ENCODE results near the gene GBX2. TPM values are rescaled to one million over a fixed set of nuclear protein-coding genes. Genes with fewer than 3 reads are reported as not detected.
A peak's percentile ranks its signal among the peaks of the same experiment; 100 is the strongest.

GBX2 gene
- total RNA-seq, 4 donors from 2014 or later = not detected

- intact Hi-C loops (cut with DNase I; ENCODE audit: low total_unique reads) = no loop called here
- Histone ChIP-seq H3K9me3 (no peaks in the 10 kb centered on the region), H3K4me1 (peaks cover 13 to 15% of the 10 kb centered on the region in 2 donors), H3K27ac (no peak overlapping the region), H3K4me3 (peak overlapping the region in 1 of 4 donors; percentile 2), H3K27me3 (peaks cover 65 to 68% (median 66%) of the 10 kb centered on the region in 3 donors), H3K36me3 (no peaks in the 10 kb centered on the region)
- ATAC-seq (no peak), DNase-seq (no peak)
- TF ChIP-seq, protein P1, sequence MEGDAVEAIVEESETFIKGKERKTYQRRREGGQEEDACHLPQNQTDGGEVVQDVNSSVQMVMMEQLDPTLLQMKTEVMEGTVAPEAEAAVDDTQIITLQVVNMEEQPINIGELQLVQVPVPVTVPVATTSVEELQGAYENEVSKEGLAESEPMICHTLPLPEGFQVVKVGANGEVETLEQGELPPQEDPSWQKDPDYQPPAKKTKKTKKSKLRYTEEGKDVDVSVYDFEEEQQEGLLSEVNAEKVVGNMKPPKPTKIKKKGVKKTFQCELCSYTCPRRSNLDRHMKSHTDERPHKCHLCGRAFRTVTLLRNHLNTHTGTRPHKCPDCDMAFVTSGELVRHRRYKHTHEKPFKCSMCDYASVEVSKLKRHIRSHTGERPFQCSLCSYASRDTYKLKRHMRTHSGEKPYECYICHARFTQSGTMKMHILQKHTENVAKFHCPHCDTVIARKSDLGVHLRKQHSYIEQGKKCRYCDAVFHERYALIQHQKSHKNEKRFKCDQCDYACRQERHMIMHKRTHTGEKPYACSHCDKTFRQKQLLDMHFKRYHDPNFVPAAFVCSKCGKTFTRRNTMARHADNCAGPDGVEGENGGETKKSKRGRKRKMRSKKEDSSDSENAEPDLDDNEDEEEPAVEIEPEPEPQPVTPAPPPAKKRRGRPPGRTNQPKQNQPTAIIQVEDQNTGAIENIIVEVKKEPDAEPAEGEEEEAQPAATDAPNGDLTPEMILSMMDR (IDR thresholded peaks at IDR 0.05 in 4 of 5, conservative IDR thresholded peaks at IDR 0.05 in 1 of 5) = no peak
- no peak for TF ChIP-seq POLR2A (IDR thresholded peaks at IDR 0.05)
- in situ Hi-C loops (cut with MboI; ENCODE audit: low sequenced_read_pairs in 4 of 4) = loop anchor here (5.0 to 10.0 kb wide), 2 partner anchors 405 to 413 kb away; no protein-coding TSS in a partner anchor
Measured at GRCh38 chr2:236180076-236180816, 12.1 kb upstream of the GBX2 start.

DNA sequence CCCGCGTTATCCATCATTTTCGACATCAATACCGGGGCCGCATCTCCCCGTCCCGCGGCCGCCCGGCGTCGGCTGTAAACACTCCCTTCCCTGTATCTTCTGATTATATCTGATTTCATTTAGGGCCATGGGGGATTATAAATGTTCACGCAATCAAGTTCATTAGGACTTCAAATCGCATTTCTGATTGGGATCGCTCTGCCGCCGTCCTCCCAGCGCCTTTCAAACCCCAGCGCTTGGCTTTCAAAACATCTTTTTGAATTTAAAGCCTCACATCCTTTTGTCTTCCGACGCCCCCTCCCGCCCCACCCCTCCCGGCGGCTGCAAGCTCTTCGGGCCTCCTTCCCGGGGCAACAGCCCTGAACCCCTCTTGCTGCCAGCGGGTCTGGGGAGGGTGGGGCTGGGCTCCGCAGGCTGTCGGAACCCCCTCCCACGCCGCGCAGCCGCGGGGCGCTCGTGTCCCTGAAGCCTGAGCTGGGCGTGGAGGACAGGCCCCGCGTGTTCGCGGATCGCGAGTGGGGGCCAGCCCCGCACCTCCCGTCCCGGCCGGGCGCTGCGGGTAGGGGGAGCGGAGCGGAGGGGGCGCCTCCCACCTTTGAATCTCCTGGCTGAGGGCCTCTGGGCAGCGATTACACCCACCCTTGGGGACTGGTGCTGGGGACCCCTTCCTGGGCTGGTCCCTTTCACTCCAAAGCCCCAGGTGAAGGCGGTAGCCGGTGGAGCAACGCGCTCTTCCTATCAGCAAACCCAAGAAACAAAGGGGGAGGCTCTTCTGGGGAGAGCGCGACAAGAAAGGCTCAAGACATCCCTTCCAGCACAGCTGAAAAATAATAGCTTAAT is 11.3 kb upstream of the GBX2 start:
- no peak for TF ChIP-seq POLR2A (IDR thresholded peaks at IDR 0.05)
- TF ChIP-seq, protein P1 (IDR thresholded peaks at IDR 0.05 in 4 of 5, conservative IDR thresholded peaks at IDR 0.05 in 1 of 5) = no peak
- H3K27me3 ChIP-seq = peaks cover 72 to 76% (median 74%) of the 10 kb centered on the region in 3 donors
- H3K27ac ChIP-seq = no peak overlapping the region
- peak overlapping the region in 1 of 4 donors; percentile 2 for H3K4me3 ChIP-seq
- intact Hi-C loops (cut with DNase I; ENCODE audit: low total_unique reads) = loop anchor here (2.0 to 5.0 kb wide), 2 partner anchors 58 to 411 kb away; no protein-coding TSS in a partner anchor
- peaks cover 13 to 15% of the 10 kb centered on the region in 2 donors for H3K4me1 ChIP-seq
- ATAC-seq (no peak), DNase-seq (no peak)
- H3K9me3 ChIP-seq = no peaks in the 10 kb centered on the region
- in situ Hi-C loops (cut with MboI; ENCODE audit: low sequenced_read_pairs in 4 of 4) = loop anchor here (5.0 to 10.0 kb wide), 2 partner anchors 405 to 412 kb away; no protein-coding TSS in a partner anchor
- H3K36me3 ChIP-seq = no peaks in the 10 kb centered on the region

GRCh38 chr2:236178890-236179235 is 10.7 kb upstream of the GBX2 start:
- Histone ChIP-seq H3K4me1 (peaks cover 13 to 15% of the 10 kb centered on the region in 2 donors), H3K4me3 (peak overlapping the region in 3 of 4 donors; percentile 42 to 46 (median 43)), H3K9me3 (no peaks in the 10 kb centered on the region), H3K36me3 (no peaks in the 10 kb centered on the region), H3K27ac (no peak overlapping the region), H3K27me3 (peaks cover 78 to 81% (median 80%) of the 10 kb centered on the region in 3 donors)
- in situ Hi-C loops (cut with MboI; ENCODE audit: low sequenced_read_pairs in 4 of 4) = no loop called here
- TF ChIP-seq, protein P1 (IDR thresholded peaks at IDR 0.05 in 4 of 5, conservative IDR thresholded peaks at IDR 0.05 in 1 of 5) = no peak
- no peak for TF ChIP-seq POLR2A (IDR thresholded peaks at IDR 0.05)
- ATAC-seq (no peak), DNase-seq (no peak)
- intact Hi-C loops (cut with DNase I; ENCODE audit: low total_unique reads) = loop anchor here (2.0 to 5.0 kb wide), 2 partner anchors 58 to 410 kb away; no protein-coding TSS in a partner anchor

GRCh38 chr2:236177967-236178889 is 10.0 kb upstream of the GBX2 start:
- TF ChIP-seq, protein P1 (IDR thresholded peaks at IDR 0.05 in 4 of 5, conservative IDR thresholded peaks at IDR 0.05 in 1 of 5) = peak; percentile 55 to 83 (median 73)
- TF ChIP-seq POLR2A (IDR thresholded peaks at IDR 0.05) = no peak
- peak overlapping the region; percentile 33 to 46 (median 42) for H3K4me3 ChIP-seq
- peak in 1 of 2 donors; percentile 41 for DNase-seq
- ATAC-seq = peak; percentile 51 to 58
- no peak overlapping the region for H3K27ac ChIP-seq
- no peaks in the 10 kb centered on the region for H3K9me3 ChIP-seq
- peaks cover 15 to 16% of the 10 kb centered on the region in 2 donors for H3K4me1 ChIP-seq
- intact Hi-C loops (cut with DNase I; ENCODE audit: low total_unique reads) (loop anchor here (2.0 to 5.0 kb wide), 2 partner anchors 59 to 409 kb away; no protein-coding TSS in a partner anchor), in situ Hi-C loops (cut with MboI; ENCODE audit: low sequenced_read_pairs in 4 of 4) (no loop called here)
- no peaks in the 10 kb centered on the region for H3K36me3 ChIP-seq
- H3K27me3 ChIP-seq = peaks cover 84 to 88% (median 86%) of the 10 kb centered on the region in 3 donors

Data from gastrocnemius medialis (tissue), 4 donors.